A549 (cell line): ENCODE data around the gene NKX6-1. TPM values are rescaled to one million over a fixed set of nuclear protein-coding genes. Genes with fewer than 3 reads are reported as not detected.

ENCODE experiments used
- ATAC-seq, 2 experiments: fragments of 200-7000 bp in 1 of 2; fragments of >200 bp in 1 of 2; cut with Nextera tagmentation in 1 of 2; cut with Tn5 transposase in 1 of 2; 3 replicates each; pipeline versions ENCODE4 v1.8.0 to v1.9.1; 2018 to 2020; ENCODE audit warnings: mild to moderate bottlenecking in 1 of 2, moderate library complexity in 1 of 2
- CTCF ChIA-PET: fragments of 300-600 bp; sonication (Branson Sonifier 250); formaldehyde crosslinking; extraction: SDS; loops from one replicate; lab custom pipeline; 2021; ENCODE audit warnings: antibody characterized with exemption, inconsistent platforms; lab: Yijun Ruan, JAX
- POLR2A ChIA-PET: fragments of 350-600 bp; formaldehyde crosslinking; extraction: SDS; loops from one replicate; lab custom pipeline; 2021; ENCODE audit warnings: antibody characterized with exemption, inconsistent platforms; lab: Yijun Ruan, JAX
- DNase-seq, 2 experiments: peaks; one replicate each; pipeline versions ENCODE4 v3.0.0 to v3.0.0-alpha.2; 2011 to 2016; ENCODE audit warnings: low read depth in 1 of 2, low spot score in 1 of 2
- FAIRE-seq: peaks from 2 replicates; lab custom pipeline; 2011; peaks lifted over from hg19 to GRCh38; lab: Jason Lieb, UNC
- H3K27ac ChIP-seq, 2 experiments: fragments of >200 bp; sonication (Bioruptor Twin); formaldehyde crosslinking; 3 replicates each; pipeline ENCODE4 v1.5.1; 2016 to 2017
- H3K4me1 ChIP-seq: fragments of >200 bp; sonication (Bioruptor Twin); formaldehyde crosslinking; 3 replicates; pipeline ENCODE4 v1.6.1; 2016
- H3K4me2 ChIP-seq: fragments of >200 bp; sonication (Bioruptor Twin); formaldehyde crosslinking; 3 replicates; pipeline ENCODE4 v1.6.1; 2016
- H3K4me3 ChIP-seq: fragments of >200 bp; sonication (Bioruptor Twin); formaldehyde crosslinking; 3 replicates; pipeline ENCODE4 v1.5.1; 2016
- H3K9me3 ChIP-seq: fragments of >200 bp; sonication (Bioruptor Twin); formaldehyde crosslinking; 3 replicates; pipeline ENCODE4 v1.6.1; 2016
- ATOH8 ChIP-seq: fragments of 250-450 bp; sonication (Bioruptor Pico); IDR thresholded peaks from 2 replicates; pipeline ENCODE4 v1.5.0; 2020; ENCODE audit warnings: low read depth, mild to moderate bottlenecking, moderate library complexity
- BHLHE40 ChIP-seq: IDR thresholded peaks from 2 replicates; pipeline ENCODE4 v1.6.1; 2012; ENCODE audit warnings: low read depth, low read length, inconsistent platforms
- CHD2 ChIP-seq: fragments of 150-350 bp; IDR thresholded peaks from 2 replicates; pipeline ENCODE4 v1.6.1; 2014; ENCODE audit warnings: low read length; ENCODE audit not compliant: partially characterized antibody
- ESRRA ChIP-seq: fragments of 150-350 bp; IDR thresholded peaks from 2 replicates; pipeline ENCODE4 v1.6.1; 2014; ENCODE audit warnings: mild to moderate bottlenecking, low read length, borderline replicate concordance
- FOSB ChIP-seq: fragments of 250-450 bp; sonication (Bioruptor Pico); IDR thresholded peaks from 2 replicates; pipeline ENCODE4 v1.5.0; 2020; ENCODE audit warnings: mild to moderate bottlenecking, moderate library complexity
- KDM5A ChIP-seq: fragments of 200-600 bp; sonication (generic); IDR thresholded peaks from 2 replicates; pipeline ENCODE4 v1.6.1; 2016; ENCODE audit warnings: antibody characterized with exemption, mild to moderate bottlenecking
- NPAS2 ChIP-seq: fragments of 250-450 bp; sonication (Bioruptor Pico); IDR thresholded peaks from 2 replicates; pipeline ENCODE4 v1.8.0; 2022; ENCODE audit warnings: mild to moderate bottlenecking, moderate library complexity, borderline replicate concordance
- NR3C1 ChIP-seq: fragments of >200 bp; sonication (Bioruptor Twin); formaldehyde crosslinking; IDR thresholded peaks from 3 replicates; pipeline ENCODE4 v1.6.1; 2017
- POLR2AphosphoS2 ChIP-seq: conservative IDR thresholded peaks from 2 replicates; pipeline ENCODE4 v1.6.1; 2012; ENCODE audit warnings: low read length, improper control_type of control experiment, inconsistent platforms
- RNF2 ChIP-seq: fragments of 200-600 bp; sonication (generic); IDR thresholded peaks from 2 replicates; pipeline ENCODE4 v1.6.1; 2016; ENCODE audit warnings: low read depth, mild to moderate bottlenecking, antibody characterized with exemption, moderate library complexity, borderline replicate concordance
- SMC3 ChIP-seq: fragments of >200 bp; sonication (Bioruptor Twin); formaldehyde crosslinking; IDR thresholded peaks from 3 replicates; pipeline ENCODE4 v1.6.1; 2018; ENCODE audit warnings: inconsistent platforms
- TP53 ChIP-seq: fragments of 250-450 bp; sonication (Bioruptor Pico); IDR thresholded peaks from 2 replicates; pipeline ENCODE4 v1.5.0; 2021; ENCODE audit warnings: mild to moderate bottlenecking, moderate library complexity
- WGBS: methylation state at CpG from one replicate; pipeline ENCODE4 v1.1.6; 2017; ENCODE audit errors: missing lambda C conversion rate; 5-methylcytosine and 5-hydroxymethylcytosine counted together
- polyA plus RNA-seq, 4 experiments: library from polyadenylated mRNA; depleted of rRNA in 3 of 4; stranded (reverse); fragments of >200 nt; fragmentation: RNase III in 1 of 4; extraction: RNeasy Plus Mini Kit Qiagen cat#74134 plus additional on column Dnase treatment in 1 of 4; gene quantifications; 2 replicates in 3 of 4; 3 replicates in 1 of 4; pipeline ENCODE4 v1.2.3, GENCODE V29; 2011 to 2017
- TF ChIP-seq, protein P1 (sequence below): fragments of >200 bp; sonication (Bioruptor Twin); formaldehyde crosslinking; IDR thresholded peaks from 3 replicates; pipeline ENCODE4 v1.5.1; 2016
- TF ChIP-seq, protein P2 (sequence below): fragments of >200 bp; sonication (Bioruptor Twin); formaldehyde crosslinking; IDR thresholded peaks from 2 replicates; pipeline ENCODE4 v1.6.1; 2016
- TF ChIP-seq, protein P3 (sequence below): fragments of >200 bp; sonication (Bioruptor Twin); formaldehyde crosslinking; IDR thresholded peaks from 3 replicates; pipeline ENCODE4 v1.6.1; 2016

The NKX6-1 gene
- polyA plus RNA-seq, 2 of the 4 experiments (the other 2 are of a cell fraction) = 0.13 to 0.28 TPM

DNA sequence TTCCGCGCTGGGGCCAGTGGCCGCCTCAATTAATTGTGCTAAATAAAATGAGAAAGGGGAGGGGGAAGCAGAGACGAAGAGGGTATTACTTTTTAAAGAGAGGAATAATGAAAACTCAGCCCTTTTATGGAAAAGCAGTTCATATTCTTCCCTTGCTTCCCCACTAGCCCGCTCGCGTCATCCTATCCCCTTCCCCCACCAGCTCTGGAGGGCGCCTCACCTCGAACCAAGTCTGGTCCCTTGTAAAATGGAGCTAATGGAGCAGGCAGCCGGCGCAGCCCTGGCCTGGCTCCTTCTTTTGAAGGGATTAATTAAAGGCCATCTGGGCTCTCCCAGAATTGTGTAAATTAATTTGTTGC, 511 bp upstream of the NKX6-1 start:
- DNase-seq = peak in 1 of 2 experiments; percentile 15
- FAIRE-seq = no peak
- POLR2A ChIA-PET = no interaction called here

GRCh38 chr4:84498203-84498934, 723 bp downstream of the NKX6-1 start:
- DNase-seq (peak; percentile 9 to 12), FAIRE-seq (no peak), ATAC-seq (peak; percentile 52 to 68)
- peak overlapping the region; percentile 66 for H3K4me3 ChIP-seq
- H3K27ac ChIP-seq = peak overlapping the region; percentile 42 to 72; a peak in 4 of 6 replicates
- TF ChIP-seq, protein P1, sequence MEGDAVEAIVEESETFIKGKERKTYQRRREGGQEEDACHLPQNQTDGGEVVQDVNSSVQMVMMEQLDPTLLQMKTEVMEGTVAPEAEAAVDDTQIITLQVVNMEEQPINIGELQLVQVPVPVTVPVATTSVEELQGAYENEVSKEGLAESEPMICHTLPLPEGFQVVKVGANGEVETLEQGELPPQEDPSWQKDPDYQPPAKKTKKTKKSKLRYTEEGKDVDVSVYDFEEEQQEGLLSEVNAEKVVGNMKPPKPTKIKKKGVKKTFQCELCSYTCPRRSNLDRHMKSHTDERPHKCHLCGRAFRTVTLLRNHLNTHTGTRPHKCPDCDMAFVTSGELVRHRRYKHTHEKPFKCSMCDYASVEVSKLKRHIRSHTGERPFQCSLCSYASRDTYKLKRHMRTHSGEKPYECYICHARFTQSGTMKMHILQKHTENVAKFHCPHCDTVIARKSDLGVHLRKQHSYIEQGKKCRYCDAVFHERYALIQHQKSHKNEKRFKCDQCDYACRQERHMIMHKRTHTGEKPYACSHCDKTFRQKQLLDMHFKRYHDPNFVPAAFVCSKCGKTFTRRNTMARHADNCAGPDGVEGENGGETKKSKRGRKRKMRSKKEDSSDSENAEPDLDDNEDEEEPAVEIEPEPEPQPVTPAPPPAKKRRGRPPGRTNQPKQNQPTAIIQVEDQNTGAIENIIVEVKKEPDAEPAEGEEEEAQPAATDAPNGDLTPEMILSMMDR = no peak
- TF ChIP-seq RNF2 = no peak; the same call in 1 of the 2 replicates
- TF ChIP-seq TP53 (CRISPR knock-in tag) = no peak
- TF ChIP-seq POLR2AphosphoS2 = no peak
- TF ChIP-seq NPAS2 (CRISPR knock-in tag) = no peak
- TF ChIP-seq, protein P2, sequence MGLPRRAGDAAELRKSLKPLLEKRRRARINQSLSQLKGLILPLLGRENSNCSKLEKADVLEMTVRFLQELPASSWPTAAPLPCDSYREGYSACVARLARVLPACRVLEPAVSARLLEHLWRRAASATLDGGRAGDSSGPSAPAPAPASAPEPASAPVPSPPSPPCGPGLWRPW = no peak
- TF ChIP-seq SMC3 = no peak
- ChIA-PET POLR2A (no interaction called here), CTCF (interaction anchor here (0.8 kb wide), 1 partner anchor 30 kb away, joined by 5 read pairs; no protein-coding TSS in a partner anchor)
- peak overlapping the region; percentile 97 for H3K4me2 ChIP-seq
- no peaks in the 10 kb centered on the region for H3K4me1 ChIP-seq
- WGBS = under 1% methylated on average over 20 of the region's 63 CpGs
- no peaks in the 10 kb centered on the region for H3K9me3 ChIP-seq

More for the DNA sequence above, 511 bp upstream of the NKX6-1 start:
- WGBS = 28% methylated on average over 10 of the region's 11 CpGs
- no peaks in the 10 kb centered on the region for H3K9me3 ChIP-seq
- H3K4me2 ChIP-seq = peak overlapping the region; percentile 97
- CTCF ChIA-PET = interaction anchor here (0.7 to 1.2 kb wide), 2 partner anchors 472 to 856 kb away, joined by 3 read pairs; no protein-coding TSS in a partner anchor
- H3K4me3 ChIP-seq = peak overlapping the region; percentile 36
- H3K4me1 ChIP-seq = no peaks in the 10 kb centered on the region
- no peak for TF ChIP-seq NR3C1
- no peak overlapping the region for H3K27ac ChIP-seq
- peak; percentile 33 to 40; a peak in 4 of 6 replicates for ATAC-seq

GRCh38 chr4:84497504-84498202, 1.4 kb downstream of the NKX6-1 start:
- ATAC-seq (peak in 1 of 2 experiments; percentile 10; a peak in 1 of 6 replicates), DNase-seq (no peak), FAIRE-seq (no peak)
- 46% methylated on average over 29 of the region's 73 CpGs for WGBS
- no peaks in the 10 kb centered on the region for H3K4me1 ChIP-seq
- H3K27ac ChIP-seq = peak overlapping the region; percentile 42 to 72; a peak in 4 of 6 replicates
- no peak for TF ChIP-seq ATOH8 (CRISPR knock-in tag)
- TF ChIP-seq, protein P3, sequence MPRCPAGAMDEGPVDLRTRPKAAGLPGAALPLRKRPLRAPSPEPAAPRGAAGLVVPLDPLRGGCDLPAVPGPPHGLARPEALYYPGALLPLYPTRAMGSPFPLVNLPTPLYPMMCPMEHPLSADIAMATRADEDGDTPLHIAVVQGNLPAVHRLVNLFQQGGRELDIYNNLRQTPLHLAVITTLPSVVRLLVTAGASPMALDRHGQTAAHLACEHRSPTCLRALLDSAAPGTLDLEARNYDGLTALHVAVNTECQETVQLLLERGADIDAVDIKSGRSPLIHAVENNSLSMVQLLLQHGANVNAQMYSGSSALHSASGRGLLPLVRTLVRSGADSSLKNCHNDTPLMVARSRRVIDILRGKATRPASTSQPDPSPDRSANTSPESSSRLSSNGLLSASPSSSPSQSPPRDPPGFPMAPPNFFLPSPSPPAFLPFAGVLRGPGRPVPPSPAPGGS = no peak
- TF ChIP-seq KDM5A = no peak
- TF ChIP-seq FOSB = no peak
- no peak for TF ChIP-seq BHLHE40
- TF ChIP-seq CHD2 = no peak
- TF ChIP-seq ESRRA = no peak
- H3K4me3 ChIP-seq = peak overlapping the region; percentile 66
- ChIA-PET POLR2A (no interaction called here), CTCF (interaction anchor here (0.8 kb wide), 1 partner anchor 31 kb away, joined by 5 read pairs; no protein-coding TSS in a partner anchor)
- no peaks in the 10 kb centered on the region for H3K9me3 ChIP-seq
- H3K4me2 ChIP-seq = peak overlapping the region; percentile 97
